ENCODE data around the gene LAG3. TPM values are rescaled to one million over a fixed set of nuclear protein-coding genes. Genes with fewer than 3 reads are reported as not detected.

Gene LAG3
- total RNA-seq, 1 experiment from 2014 or later = 0.58 TPM

Other genes with a start within 250 kb of the LAG3 start
- gene GAPDH, start 238.0 kb upstream of the LAG3 start, total RNA-seq (2014; rRNA removed; shearing (Covaris generic)) = 3,766 and 4,312 TPM in 2 replicates
- gene IFFO1, start 216.5 kb upstream of the LAG3 start, total RNA-seq (2014; rRNA removed; shearing (Covaris generic)) = 11.7 and 13.2 TPM in 2 replicates
- 45.5 and 70.7 TPM in 2 replicates for gene NOP2, start 204.2 kb upstream of the LAG3 start, total RNA-seq (2014; rRNA removed; shearing (Covaris generic))
- 374 and 375 TPM in 2 replicates for gene CHD4, start 165.1 kb upstream of the LAG3 start, total RNA-seq (2014; rRNA removed; shearing (Covaris generic))
- gene LPAR5, start 136.6 kb upstream of the LAG3 start, total RNA-seq (2014; rRNA removed; shearing (Covaris generic)) = 0.03 TPM in 1 of 2 replicates, not detected in the other
- not detected in 2 replicates for gene ACRBP, start 125.1 kb upstream of the LAG3 start, total RNA-seq (2014; rRNA removed; shearing (Covaris generic))
- gene ING4, start 109.4 kb upstream of the LAG3 start, total RNA-seq (2014; rRNA removed; shearing (Covaris generic)) = 33.0 and 47.7 TPM in 2 replicates
- gene ZNF384, start 83.1 kb upstream of the LAG3 start, total RNA-seq (2014; rRNA removed; shearing (Covaris generic)) = 14.9 and 25.5 TPM in 2 replicates
- 0.44 and 4.4 TPM in 2 replicates for gene PIANP, start 71.7 kb upstream of the LAG3 start, total RNA-seq (2014; rRNA removed; shearing (Covaris generic))
- 47.0 and 47.6 TPM in 2 replicates for gene COPS7A, start 48.5 kb upstream of the LAG3 start, total RNA-seq (2014; rRNA removed; shearing (Covaris generic))
- gene MLF2, start 19.4 kb upstream of the LAG3 start, total RNA-seq (2014; rRNA removed; shearing (Covaris generic)) = 342 and 364 TPM in 2 replicates
- gene PTMS, start 6.2 kb upstream of the LAG3 start, total RNA-seq (2014; rRNA removed; shearing (Covaris generic)) = 259 and 267 TPM in 2 replicates
- 0.34 and 1.3 TPM in 2 replicates for gene CD4, start 17.0 kb downstream of the LAG3 start, total RNA-seq (2014; rRNA removed; shearing (Covaris generic))
- 37.7 and 59.0 TPM in 2 replicates for gene GPR162, start 49.3 kb downstream of the LAG3 start, total RNA-seq (2014; rRNA removed; shearing (Covaris generic))
- 56.4 and 70.5 TPM in 2 replicates for gene P3H3, start 55.9 kb downstream of the LAG3 start, total RNA-seq (2014; rRNA removed; shearing (Covaris generic))
- gene GNB3, start 68.4 kb downstream of the LAG3 start, total RNA-seq (2014; rRNA removed; shearing (Covaris generic)) = 0.25 and 3.8 TPM in 2 replicates
- 84.2 and 103 TPM in 2 replicates for gene CDCA3, start 78.8 kb downstream of the LAG3 start, total RNA-seq (2014; rRNA removed; shearing (Covaris generic))
- gene USP5, start 79.6 kb downstream of the LAG3 start, total RNA-seq (2014; rRNA removed; shearing (Covaris generic)) = 137 and 156 TPM in 2 replicates
- gene TPI1, start 95.0 kb downstream of the LAG3 start, total RNA-seq (2014; rRNA removed; shearing (Covaris generic)) = 1,506 and 1,683 TPM in 2 replicates
- 30.6 and 38.3 TPM in 2 replicates for gene SPSB2, start 100.8 kb downstream of the LAG3 start, total RNA-seq (2014; rRNA removed; shearing (Covaris generic))
- gene LRRC23, start 132.3 kb downstream of the LAG3 start, total RNA-seq (2014; rRNA removed; shearing (Covaris generic)) = 7.0 and 16.1 TPM in 2 replicates
- gene ENO2, start 142.1 kb downstream of the LAG3 start, total RNA-seq (2014; rRNA removed; shearing (Covaris generic)) = 3.3 and 13.2 TPM in 2 replicates
- 2.2 and 6.2 TPM in 2 replicates for gene ATN1, start 155.4 kb downstream of the LAG3 start, total RNA-seq (2014; rRNA removed; shearing (Covaris generic))
- not detected in 2 replicates for gene RNU7-1, start 171.3 kb downstream of the LAG3 start, total RNA-seq (2014; rRNA removed; shearing (Covaris generic))
- 88.1 and 132 TPM in 2 replicates for gene C12orf57, start 171.5 kb downstream of the LAG3 start, total RNA-seq (2014; rRNA removed; shearing (Covaris generic))
- 12.1 and 16.6 TPM in 2 replicates for gene PTPN6, start 178.8 kb downstream of the LAG3 start, total RNA-seq (2014; rRNA removed; shearing (Covaris generic))
- gene PHB2, start 198.1 kb downstream of the LAG3 start, total RNA-seq (2014; rRNA removed; shearing (Covaris generic)) = 667 and 679 TPM in 2 replicates
- gene EMG1, start 198.4 kb downstream of the LAG3 start, total RNA-seq (2014; rRNA removed; shearing (Covaris generic)) = 76.4 and 83.4 TPM in 2 replicates
- gene LPCAT3, start 246.0 kb downstream of the LAG3 start, total RNA-seq (2014; rRNA removed; shearing (Covaris generic)) = 59.1 and 68.3 TPM in 2 replicates

Measured in G401 (cell line).